Common myeloid progenitor, CD34-positive (primary cell): ENCODE results near the gene HOXD1.

Source experiments
- CTCF ChIA-PET: fragments of 350-600 bp; sonication (Branson Sonifier 250); formaldehyde crosslinking; loops from one replicate; lab custom pipeline; 2021; ENCODE audit warnings: antibody characterized with exemption; lab: Charles Lee
- POLR2A ChIA-PET: fragments of 350-600 bp; sonication (Branson Sonifier 250); formaldehyde crosslinking; loops from one replicate; lab custom pipeline; 2021; ENCODE audit warnings: antibody characterized with exemption; lab: Charles Lee
- DNase-seq, 3 donors: peaks; one replicate each; pipeline versions ENCODE4 v3.0.0 to v3.0.0-alpha.2; 2013
- H3K27ac ChIP-seq, 2 experiments: 1 replicate in 1 of 2; 2 replicates in 1 of 2; pipeline ENCODE4 v1.7.0; 2013; ENCODE audit warnings: inconsistent platforms in 2 of 2, low read length in 2 of 2, mild to moderate bottlenecking in 2 of 2, low read depth in 1 of 2, moderate library complexity in 1 of 2; ENCODE audit not compliant: severe bottlenecking in 2 of 2, insufficient read depth in 1 of 2, poor library complexity in 1 of 2
- H3K27me3 ChIP-seq, 5 experiments: replicated peaks in 2 of 5; 1 replicate in 3 of 5; 2 replicates in 2 of 5; pipeline versions ENCODE4 v1.6.1 to v1.7.0; 2013; ENCODE audit warnings: low read length in 4 of 5, mild to moderate bottlenecking in 2 of 5, moderate library complexity in 2 of 5, inconsistent platforms in 1 of 5; ENCODE audit not compliant: insufficient read depth in 5 of 5, control insufficient read depth in 4 of 5
- H3K36me3 ChIP-seq, 4 experiments: 1 replicate in 2 of 4; 2 replicates in 2 of 4; pipeline versions ENCODE4 v1.6.1 to v1.7.0; 2013; ENCODE audit warnings: low read length in 3 of 4, control low read depth in 1 of 4, mild to moderate bottlenecking in 1 of 4; ENCODE audit not compliant: control insufficient read depth in 4 of 4, insufficient read depth in 4 of 4
- H3K4me1 ChIP-seq, 4 experiments: 1 replicate in 3 of 4; 2 replicates in 1 of 4; pipeline versions ENCODE4 v1.6.1 to v1.7.1; 2013; ENCODE audit warnings: low read length in 3 of 4, mild to moderate bottlenecking in 3 of 4, control low read depth in 1 of 4, inconsistent platforms in 1 of 4, moderate library complexity in 1 of 4; ENCODE audit not compliant: control insufficient read depth in 4 of 4, insufficient read depth in 4 of 4; ENCODE audit errors: control extremely low read depth in 1 of 4
- H3K4me3 ChIP-seq, 7 experiments: 1 replicate in 4 of 7; 2 replicates in 3 of 7; pipeline versions ENCODE4 v1.5.1 to v1.7.0; 2013; ENCODE audit warnings: mild to moderate bottlenecking in 7 of 7, low read length in 6 of 7, moderate library complexity in 6 of 7, inconsistent platforms in 2 of 7, low read depth in 2 of 7, control low read depth in 1 of 7; ENCODE audit not compliant: insufficient read depth in 4 of 7, control insufficient read depth in 1 of 7; ENCODE audit errors: extremely low read depth in 1 of 7
- H3K9me3 ChIP-seq, 5 experiments: 1 replicate in 4 of 5; 2 replicates in 1 of 5; pipeline versions ENCODE4 v1.6.1 to v1.7.1; 2013; ENCODE audit warnings: low read length in 4 of 5, mild to moderate bottlenecking in 2 of 5, inconsistent platforms in 1 of 5, low read depth in 1 of 5, moderate library complexity in 1 of 5; ENCODE audit not compliant: control insufficient read depth in 4 of 5, insufficient read depth in 2 of 5; ENCODE audit errors: control extremely low read depth in 1 of 5
- WGBS: methylation state at CpG from one replicate; pipeline ENCODE4 v1.1.5; 2013; ENCODE audit not compliant: insufficient coverage; 5-methylcytosine and 5-hydroxymethylcytosine counted together

HOXD1 gene

DNA sequence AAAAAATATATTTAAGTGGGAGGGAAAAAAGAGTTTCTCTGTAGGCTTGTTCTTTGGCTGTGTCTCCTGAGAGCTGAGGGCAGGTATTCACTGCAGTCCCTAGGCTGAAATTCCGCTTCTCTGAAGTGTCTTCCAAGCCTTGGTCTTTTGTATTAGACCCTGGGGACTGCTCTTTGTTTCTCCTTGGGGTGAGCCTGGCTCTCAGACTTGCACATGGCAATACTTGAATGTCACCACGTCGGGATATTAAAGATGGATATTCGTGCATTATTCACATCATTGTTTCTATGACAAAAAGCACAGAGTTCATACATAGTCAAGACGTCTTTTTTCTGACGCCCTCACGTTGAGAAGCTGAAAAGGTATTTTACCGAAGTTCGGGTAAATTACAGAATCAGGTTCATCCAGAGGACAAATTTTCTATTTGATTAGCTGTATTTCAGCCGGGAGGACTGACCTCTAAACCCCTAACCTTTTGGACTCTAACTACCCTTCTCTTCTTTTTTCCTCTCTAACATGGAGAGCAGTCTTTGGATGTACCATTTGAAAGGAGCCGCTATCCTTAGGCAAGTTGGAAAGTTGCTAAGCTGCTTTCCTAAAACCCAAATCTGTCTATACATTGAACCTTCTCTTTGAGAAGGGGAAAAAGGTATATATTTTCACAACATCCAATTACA is 33.8 kb upstream of the HOXD1 start:
- POLR2A ChIA-PET = no interaction called here
- Histone ChIP-seq H3K9me3 (peaks cover 0 to 3% (median 0%) of the 10 kb centered on the region in 5 experiments), H3K4me1 (peaks cover 0 to 13% (median 4%) of the 10 kb centered on the region in 4 experiments), H3K36me3 (no peaks in the 10 kb centered on the region), H3K4me3 (no peak overlapping the region), H3K27ac (no peak overlapping the region), H3K27me3 (peaks cover 14 to 100% (median 61%) of the 10 kb centered on the region in 5 experiments)
- CTCF ChIA-PET = interaction anchor here (0.8 to 2.4 kb wide), 7 partner anchors 10 to 492 kb away, joined by 3 to 13 read pairs (median 4); no protein-coding TSS in a partner anchor
- no peak for DNase-seq
- WGBS = 44% methylated on average over 7 of the region's 11 CpGs

DNA sequence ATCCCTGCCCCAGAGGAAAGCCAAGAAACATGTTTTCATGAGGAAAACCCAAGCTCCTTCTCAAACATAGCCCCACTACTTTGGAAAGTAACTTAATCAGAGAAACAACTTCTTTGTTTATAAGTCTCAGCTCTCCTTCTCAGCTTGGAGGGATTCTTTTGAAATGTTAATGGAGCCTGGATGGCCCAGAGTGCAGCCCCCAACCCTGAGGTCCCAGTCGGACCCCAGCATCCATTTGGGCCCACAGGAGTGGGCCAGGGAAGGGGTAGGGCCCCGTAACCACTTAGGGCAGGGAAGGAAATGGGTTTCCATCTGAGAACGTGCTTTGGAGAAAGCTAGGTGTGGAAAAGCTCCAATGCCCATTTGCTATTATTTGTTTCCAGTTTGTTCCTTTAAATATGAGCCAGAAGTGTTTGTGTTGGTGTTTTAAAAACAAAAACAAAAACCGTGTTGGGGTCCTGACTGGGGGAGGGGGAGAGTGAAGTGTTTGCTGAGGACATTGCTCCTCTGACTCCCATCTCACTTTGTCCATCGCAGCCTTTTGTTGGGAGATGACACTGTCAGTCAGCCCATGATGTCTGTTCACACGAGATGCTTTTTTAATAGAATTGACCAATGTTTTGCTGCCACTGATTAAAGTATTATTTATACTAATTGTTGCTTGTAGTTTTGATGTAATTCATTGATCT is 33.0 kb upstream of the HOXD1 start:
- H3K27me3 ChIP-seq = peaks cover 14 to 100% (median 57%) of the 10 kb centered on the region in 5 experiments
- DNase-seq = no peak
- H3K9me3 ChIP-seq = peaks cover 0 to 3% (median 0%) of the 10 kb centered on the region in 5 experiments
- H3K4me1 ChIP-seq = peaks cover 0 to 15% (median 5%) of the 10 kb centered on the region in 4 experiments
- no peak overlapping the region for H3K4me3 ChIP-seq
- ChIA-PET CTCF (interaction anchor here (0.8 to 2.4 kb wide), 8 partner anchors 11 to 496 kb away, joined by 3 to 13 read pairs (median 4); no protein-coding TSS in a partner anchor), POLR2A (no interaction called here)
- WGBS = 14% methylated on average over 5 of the region's 6 CpGs
- H3K36me3 ChIP-seq = no peaks in the 10 kb centered on the region
- no peak overlapping the region for H3K27ac ChIP-seq

DNA sequence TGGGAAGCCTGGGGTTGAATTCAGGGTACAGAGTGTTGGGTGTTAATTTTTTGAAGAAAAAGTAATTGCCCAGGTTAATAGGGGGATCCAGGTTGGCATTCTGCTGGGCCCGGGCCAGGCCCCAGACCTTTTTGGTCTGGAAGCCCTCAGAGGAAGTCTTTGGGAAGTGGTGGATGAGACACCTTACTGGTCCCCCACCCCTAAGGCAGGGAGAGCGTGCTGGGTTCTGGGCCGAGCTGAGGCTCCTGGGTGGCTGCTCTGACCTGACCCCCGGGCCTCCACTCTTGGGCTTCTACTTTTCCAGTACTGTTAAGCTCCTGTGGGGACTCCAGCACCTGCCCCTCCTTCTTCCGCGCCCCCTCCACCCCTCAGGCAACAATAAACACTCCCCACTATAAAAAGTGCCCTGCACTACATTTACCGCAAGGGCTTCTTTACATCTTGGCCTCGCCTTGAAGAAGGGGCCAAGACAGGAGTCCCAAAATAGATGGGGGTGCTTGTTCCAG is 32.1 kb upstream of the HOXD1 start:
- Histone ChIP-seq H3K4me1 (peaks cover 0 to 15% (median 5%) of the 10 kb centered on the region in 4 experiments), H3K36me3 (no peaks in the 10 kb centered on the region), H3K4me3 (no peak overlapping the region), H3K27ac (no peak overlapping the region), H3K27me3 (peaks cover 14 to 100% (median 61%) of the 10 kb centered on the region in 5 experiments), H3K9me3 (peaks cover 0 to 2% (median 0%) of the 10 kb centered on the region in 5 experiments)
- POLR2A ChIA-PET = no interaction called here
- no peak for DNase-seq
- WGBS = 43% methylated on average over 5 of the region's 8 CpGs
- CTCF ChIA-PET = interaction anchor here (0.6 to 2.4 kb wide), 3 partner anchors 16 to 495 kb away, joined by 3 to 13 read pairs (median 5); no protein-coding TSS in a partner anchor

DNA sequence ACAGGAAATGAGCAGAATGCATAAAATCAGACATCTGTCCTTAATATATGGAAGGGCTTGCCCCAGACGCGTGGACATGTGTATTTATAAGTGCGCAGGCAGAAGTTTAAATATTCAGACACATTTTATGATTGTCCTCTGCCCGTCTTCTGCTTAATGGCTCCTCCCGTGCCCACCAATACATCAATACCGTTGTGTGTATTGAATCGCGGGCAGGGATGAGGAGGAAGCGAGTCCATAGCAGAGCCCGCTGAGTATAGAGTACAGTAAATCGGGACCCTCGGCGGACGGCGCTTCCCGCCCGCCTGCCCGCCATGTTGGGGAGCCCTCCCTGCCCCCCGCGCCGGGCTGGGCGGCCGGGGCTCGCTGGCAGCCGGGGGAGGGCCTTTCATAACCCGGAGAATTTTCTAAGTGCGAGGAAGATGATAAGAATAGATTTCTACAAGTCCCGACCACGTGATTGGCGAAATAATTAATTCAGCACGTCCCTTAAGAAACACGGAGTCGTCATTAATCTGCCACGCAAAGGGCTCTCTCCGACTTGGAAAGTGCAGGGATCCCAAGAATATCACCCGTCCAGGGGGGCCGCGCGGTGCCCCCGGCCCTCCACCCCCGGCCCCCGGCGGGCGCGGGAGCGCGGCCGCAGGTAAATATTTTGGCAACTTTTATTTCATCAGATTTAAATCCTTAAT is 31.5 kb upstream of the HOXD1 start, which contains the start of gene HOXD3:
Gene HOXD3, plus strand, starts transcription at position 501 of the 692 bp plus-strand sequence. CDS start 11,808 bp downstream, outside the sequence.
- no peak within 1 kb of the TSS for H3K4me3 ChIP-seq
- H3K4me1 ChIP-seq = peaks cover 0 to 13% (median 3%) of the 10 kb centered on the region in 4 experiments
- DNase-seq = no peak
- CTCF ChIA-PET = no interaction called here
- H3K36me3 ChIP-seq = no peaks in the 10 kb centered on the region
- 4% methylated on average over 33 of the region's 48 CpGs for WGBS
- peaks cover 0 to 6% (median 0%) of the 10 kb centered on the region in 5 experiments for H3K9me3 ChIP-seq
- H3K27ac ChIP-seq = no peak within 1 kb of the TSS
- H3K27me3 ChIP-seq = peaks cover 14 to 100% (median 64%) of the 10 kb centered on the region in 5 experiments
- POLR2A ChIA-PET = no interaction called here

DNA sequence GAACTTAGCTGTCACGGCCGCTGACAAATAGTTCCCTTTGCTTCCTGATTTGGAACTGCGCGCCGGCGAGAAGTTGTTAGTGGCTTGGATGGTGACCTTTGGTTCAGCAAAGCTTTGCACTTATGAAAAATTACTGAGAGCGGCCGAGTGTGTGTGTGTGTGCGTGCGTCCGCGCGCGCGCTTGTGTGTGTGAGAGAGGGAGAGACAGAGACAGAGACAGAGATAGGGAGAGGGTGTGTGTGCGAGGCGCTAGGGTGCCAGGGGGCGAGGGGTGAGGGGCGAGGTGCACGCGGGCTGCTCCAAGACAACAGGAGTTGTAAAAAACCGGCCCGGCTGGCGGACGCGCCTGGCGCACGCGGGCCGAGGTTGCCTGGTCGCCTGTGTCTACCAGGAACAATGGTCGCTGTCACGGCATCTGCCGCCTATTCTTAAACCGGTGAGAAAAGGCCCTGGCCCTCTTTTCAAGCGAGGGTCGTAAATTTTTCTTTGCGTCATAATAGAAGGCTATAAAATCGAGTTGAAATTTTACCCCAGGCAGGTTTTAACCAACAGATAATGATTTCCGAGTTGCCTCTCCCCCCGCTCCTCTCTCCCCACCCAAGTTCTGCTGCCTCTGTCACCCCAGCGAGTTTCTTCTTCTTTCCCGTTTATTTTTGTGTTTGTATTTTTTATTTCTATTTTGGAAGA is 30.8 kb upstream of the HOXD1 start:
- POLR2A ChIA-PET = no interaction called here
- peaks cover 14 to 100% (median 67%) of the 10 kb centered on the region in 5 experiments for H3K27me3 ChIP-seq
- no peak overlapping the region for H3K4me3 ChIP-seq
- peaks cover 0 to 7% (median 3%) of the 10 kb centered on the region in 4 experiments for H3K4me1 ChIP-seq
- DNase-seq = peak in 1 of 3 donors; percentile 41
- H3K36me3 ChIP-seq = no peaks in the 10 kb centered on the region
- H3K9me3 ChIP-seq = peaks cover 0 to 10% (median 0%) of the 10 kb centered on the region in 5 experiments
- H3K27ac ChIP-seq = no peak overlapping the region
- WGBS = 5% methylated on average over 32 of the region's 43 CpGs
- CTCF ChIA-PET = interaction anchor here (1.0 kb wide), 1 partner anchor 9 kb away, joined by 3 read pairs; no protein-coding TSS in a partner anchor

DNA sequence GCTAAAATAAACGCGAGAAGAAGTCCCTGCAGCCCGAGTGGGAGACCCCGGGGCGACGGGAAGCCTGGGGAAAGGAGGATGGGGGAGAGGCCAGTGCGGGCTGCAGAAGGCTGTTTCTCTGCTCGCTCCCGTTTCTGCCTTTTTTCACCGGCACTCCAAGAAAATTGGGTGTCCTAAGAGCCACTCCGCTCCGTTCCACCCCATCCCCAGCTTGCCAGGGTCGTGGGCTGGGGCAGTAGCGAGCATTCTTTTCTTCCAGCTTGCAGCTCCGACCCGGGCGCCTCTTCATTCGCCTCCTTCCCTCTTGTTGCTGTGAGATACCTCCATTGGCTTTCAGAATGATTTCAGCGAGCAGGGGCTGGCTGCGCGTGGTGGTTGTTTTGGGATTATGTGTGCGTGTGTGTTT is 30.3 kb upstream of the HOXD1 start:
- H3K4me3 ChIP-seq = no peak overlapping the region
- no peaks in the 10 kb centered on the region for H3K36me3 ChIP-seq
- ChIA-PET POLR2A (no interaction called here), CTCF (interaction anchor here (1.0 kb wide), 1 partner anchor 9 kb away, joined by 3 read pairs; no protein-coding TSS in a partner anchor)
- peaks cover 14 to 100% (median 69%) of the 10 kb centered on the region in 5 experiments for H3K27me3 ChIP-seq
- peaks cover 0 to 10% (median 0%) of the 10 kb centered on the region in 5 experiments for H3K9me3 ChIP-seq
- H3K4me1 ChIP-seq = peaks cover 0 to 7% (median 3%) of the 10 kb centered on the region in 4 experiments
- 4% methylated on average over 10 of the region's 22 CpGs for WGBS
- DNase-seq = no peak
- no peak overlapping the region for H3K27ac ChIP-seq
